WTC11 (cell line): ENCODE results near the gene ANKRD33B. TPM values are rescaled to one million over a fixed set of nuclear protein-coding genes. Genes with fewer than 3 reads are reported as not detected.

Experiments
- ATAC-seq: fragments of 200-7000 bp; cut with Tn5 transposase; 2 replicates; pipeline ENCODE4 v1.10.0; 2021; ENCODE audit warnings: mild to moderate bottlenecking, moderate library complexity
- CTCF ChIA-PET: fragments of 300-600 bp; sonication (Branson Sonifier 250); formaldehyde crosslinking; loops from one replicate; lab custom pipeline; 2021; ENCODE audit warnings: antibody characterized with exemption; lab: Charles Lee
- POLR2A ChIA-PET: fragments of 350-600 bp; sonication (Branson Sonifier 250); formaldehyde crosslinking; loops from one replicate; lab custom pipeline; 2021; ENCODE audit warnings: antibody characterized with exemption; lab: Charles Lee
- DNase-seq: peaks from one replicate; pipeline ENCODE4 v3.0.0; 2021; ENCODE audit warnings: low spot score
- H3K27ac Mint-ChIP-seq: 2 replicates; pipeline ENCODE4 v1.8.0; 2021; ENCODE audit warnings: mixed read lengths
- H3K27me3 Mint-ChIP-seq: 2 replicates; pipeline ENCODE4 v1.8.0; 2021; ENCODE audit warnings: low read depth, mild to moderate bottlenecking, moderate library complexity, mixed read lengths
- H3K36me3 Mint-ChIP-seq: 2 replicates; pipeline ENCODE4 v1.8.0; 2021; ENCODE audit warnings: mixed read lengths
- H3K4me1 Mint-ChIP-seq: 2 replicates; pipeline ENCODE4 v1.8.0; 2022; ENCODE audit warnings: mixed read lengths
- H3K4me3 Mint-ChIP-seq: 2 replicates; pipeline ENCODE4 v1.8.0; 2021; ENCODE audit warnings: mild to moderate bottlenecking, moderate library complexity, mixed read lengths
- H3K9me3 Mint-ChIP-seq: 2 replicates; pipeline ENCODE4 v1.8.0; 2021; ENCODE audit warnings: mixed read lengths
- CBFB ChIP-seq: sonication (generic); formaldehyde crosslinking; IDR thresholded peaks from 2 replicates; pipeline ENCODE4 v1.8.1; 2022; ENCODE audit warnings: mild to moderate bottlenecking, low read depth, missing genetic modification reagents
- EMX1 ChIP-seq: fragments of 250-450 bp; sonication (Bioruptor Pico); IDR thresholded peaks from 2 replicates; pipeline ENCODE4 v1.8.0; 2021; ENCODE audit warnings: mild to moderate bottlenecking
- ETV6 ChIP-seq: sonication (generic); formaldehyde crosslinking; IDR thresholded peaks from 2 replicates; pipeline ENCODE4 v1.8.1; 2022; ENCODE audit warnings: mild to moderate bottlenecking, missing genetic modification reagents
- HMGA2 ChIP-seq: fragments of 250-450 bp; sonication (Bioruptor Pico); IDR thresholded peaks from 2 replicates; pipeline ENCODE4 v1.4.0; 2021; ENCODE audit warnings: mild to moderate bottlenecking, moderate library complexity
- JAZF1 ChIP-seq: fragments of 250-450 bp; sonication (Bioruptor Pico); IDR thresholded peaks from 2 replicates; pipeline ENCODE4 v1.9.0; 2021; ENCODE audit warnings: moderate library complexity, mild to moderate bottlenecking, inconsistent platforms
- KAT7 ChIP-seq: sonication (generic); formaldehyde crosslinking; IDR thresholded peaks from 2 replicates; pipeline ENCODE4 v1.8.1; 2023; ENCODE audit warnings: missing genetic modification reagents, mild to moderate bottlenecking, borderline replicate concordance
- NFYB ChIP-seq: sonication (generic); formaldehyde crosslinking; conservative IDR thresholded peaks from 2 replicates; pipeline ENCODE4 v1.8.0; 2022; ENCODE audit warnings: low read depth, missing genetic modification reagents
- NR1H2 ChIP-seq: sonication (generic); formaldehyde crosslinking; IDR thresholded peaks from 2 replicates; pipeline ENCODE4 v1.9.0; 2021; ENCODE audit warnings: mild to moderate bottlenecking, moderate library complexity, missing genetic modification reagents
- OVOL2 ChIP-seq: fragments of 250-450 bp; sonication (Bioruptor Pico); IDR thresholded peaks from 2 replicates; pipeline ENCODE4 v1.9.0; 2021; ENCODE audit warnings: mild to moderate bottlenecking, borderline replicate concordance
- RORB ChIP-seq: fragments of 250-450 bp; sonication (Bioruptor Pico); IDR thresholded peaks from 2 replicates; pipeline ENCODE4 v1.9.0; 2021; ENCODE audit warnings: mild to moderate bottlenecking
- SP1 ChIP-seq: sonication (generic); formaldehyde crosslinking; conservative IDR thresholded peaks from 2 replicates; pipeline ENCODE4 v1.8.1; 2022; ENCODE audit warnings: missing genetic modification reagents
- ZNF138 ChIP-seq: sonication (generic); formaldehyde crosslinking; conservative IDR thresholded peaks from 2 replicates; pipeline ENCODE4 v1.8.1; 2022; ENCODE audit warnings: mild to moderate bottlenecking, moderate library complexity, missing genetic modification reagents
- total RNA-seq: library from RNA; stranded (reverse); gene quantifications from 3 replicates; pipeline ENCODE4 v1.2.3, GENCODE V29; 2021
- TF ChIP-seq, protein P1 (sequence below): fragments of 250-450 bp; sonication (Bioruptor Pico); conservative IDR thresholded peaks from 2 replicates; pipeline ENCODE4 v1.9.0; 2021; ENCODE audit warnings: mild to moderate bottlenecking
- TF ChIP-seq, protein P2 (sequence below): sonication (generic); formaldehyde crosslinking; IDR thresholded peaks from 2 replicates; pipeline ENCODE4 v1.8.1; 2022; ENCODE audit warnings: mild to moderate bottlenecking, missing genetic modification reagents, moderate library complexity, borderline replicate concordance
- TF ChIP-seq, protein P3 (sequence below): fragments of 250-450 bp; sonication (Bioruptor Pico); IDR thresholded peaks from 2 replicates; pipeline ENCODE4 v1.9.0; 2021; ENCODE audit warnings: moderate library complexity, mild to moderate bottlenecking, inconsistent platforms, borderline replicate concordance
- TF ChIP-seq, protein P4 (sequence below): sonication (generic); formaldehyde crosslinking; IDR thresholded peaks from 2 replicates; pipeline ENCODE4 v1.8.1; 2022; ENCODE audit warnings: low read depth, mild to moderate bottlenecking, moderate library complexity, missing genetic modification reagents, borderline replicate concordance
- TF ChIP-seq, protein P5 (sequence below): sonication (generic); formaldehyde crosslinking; IDR thresholded peaks from 2 replicates; pipeline ENCODE4 v1.8.0; 2023; ENCODE audit warnings: missing genetic modification reagents, mild to moderate bottlenecking, borderline replicate concordance
- TF ChIP-seq, protein P6 (sequence below): sonication (generic); formaldehyde crosslinking; IDR thresholded peaks from 2 replicates; pipeline ENCODE4 v1.8.1; 2023; ENCODE audit warnings: mild to moderate bottlenecking, moderate library complexity, missing genetic modification reagents

Gene ANKRD33B
- total RNA-seq, 1 experiment from 2014 or later: 9.2 TPM

DNA sequence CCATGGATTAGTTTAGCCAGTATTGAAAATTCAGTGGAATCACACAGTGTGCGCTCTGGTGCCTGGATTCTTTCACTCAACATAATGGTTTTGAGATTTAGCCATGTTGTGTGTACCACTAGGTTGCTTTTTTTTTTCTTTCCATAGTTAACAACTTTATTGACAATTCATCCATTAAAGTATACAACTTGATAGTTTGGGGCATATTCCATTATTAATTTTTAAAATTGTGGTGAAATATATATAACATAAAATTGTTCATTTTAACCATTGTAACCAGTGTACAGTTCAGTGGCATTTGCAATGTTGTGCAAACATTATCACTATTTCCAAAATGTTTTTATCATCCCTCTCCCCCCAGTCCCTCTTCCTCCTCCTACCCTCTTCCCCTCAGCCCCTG, 35.2 kb downstream of the ANKRD33B start (continued):
- TF ChIP-seq, protein P1, sequence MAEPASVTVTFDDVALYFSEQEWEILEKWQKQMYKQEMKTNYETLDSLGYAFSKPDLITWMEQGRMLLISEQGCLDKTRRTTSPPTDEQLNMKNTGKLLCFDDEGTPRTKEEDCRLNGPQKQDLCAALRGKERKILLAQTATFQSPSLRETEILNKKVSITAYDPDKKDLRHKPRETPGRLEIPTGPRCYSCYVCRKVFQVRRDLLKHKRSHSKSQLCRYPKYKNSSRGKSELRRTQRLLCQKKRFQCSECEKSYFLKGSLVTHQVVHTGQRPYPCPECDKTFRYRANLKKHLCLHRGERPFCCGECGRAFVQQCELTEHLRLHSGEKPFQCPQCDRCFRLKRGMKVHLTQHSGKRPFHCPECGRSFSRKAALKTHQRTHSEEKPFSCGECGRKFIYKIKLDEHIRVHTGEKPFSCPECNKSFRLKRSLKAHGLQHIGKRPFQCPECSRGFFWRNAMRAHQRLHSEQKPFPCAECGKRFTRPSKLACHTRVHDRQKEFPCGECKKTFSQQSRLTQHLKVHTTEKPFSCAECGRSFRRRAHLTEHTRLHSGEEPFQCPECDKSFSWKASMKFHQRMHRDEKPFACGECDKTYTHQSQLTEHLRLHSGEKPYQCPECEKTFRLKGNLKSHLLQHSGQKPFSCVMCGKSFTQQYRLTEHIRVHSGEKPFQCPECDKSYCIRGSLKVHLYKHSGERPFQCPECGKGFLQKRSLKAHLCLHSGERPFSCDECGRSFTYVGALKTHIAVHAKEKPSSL (CRISPR knock-in tag): no peak

DNA sequence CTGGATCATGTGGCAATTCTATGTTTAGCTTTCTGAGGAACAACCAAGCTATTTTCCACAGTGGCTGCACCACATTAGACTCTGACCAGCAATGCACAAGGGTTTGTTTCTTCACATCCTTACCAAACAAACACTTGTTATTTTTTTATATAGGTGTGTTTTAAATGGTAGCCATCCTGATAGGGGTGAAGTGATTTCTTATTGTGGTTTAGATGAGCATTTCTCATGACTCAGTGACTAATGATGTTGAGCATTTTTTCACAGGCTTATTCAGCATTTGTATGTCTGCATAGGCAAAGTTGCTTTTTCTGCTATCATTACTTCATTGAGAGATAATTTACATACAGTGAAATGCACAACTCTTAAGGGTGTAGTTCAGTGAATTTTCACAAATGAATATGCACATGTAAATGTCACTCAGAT, 36.0 kb downstream of the ANKRD33B start:
- POLR2A ChIA-PET: no interaction called here
- ATAC-seq: no peak
- no peak for TF ChIP-seq NR1H2 (CRISPR knock-in tag)
- no peak for TF ChIP-seq ZNF138 (CRISPR knock-in tag)
- no peak for TF ChIP-seq RORB (CRISPR knock-in tag)
- TF ChIP-seq, protein P2, sequence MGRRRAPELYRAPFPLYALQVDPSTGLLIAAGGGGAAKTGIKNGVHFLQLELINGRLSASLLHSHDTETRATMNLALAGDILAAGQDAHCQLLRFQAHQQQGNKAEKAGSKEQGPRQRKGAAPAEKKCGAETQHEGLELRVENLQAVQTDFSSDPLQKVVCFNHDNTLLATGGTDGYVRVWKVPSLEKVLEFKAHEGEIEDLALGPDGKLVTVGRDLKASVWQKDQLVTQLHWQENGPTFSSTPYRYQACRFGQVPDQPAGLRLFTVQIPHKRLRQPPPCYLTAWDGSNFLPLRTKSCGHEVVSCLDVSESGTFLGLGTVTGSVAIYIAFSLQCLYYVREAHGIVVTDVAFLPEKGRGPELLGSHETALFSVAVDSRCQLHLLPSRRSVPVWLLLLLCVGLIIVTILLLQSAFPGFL (CRISPR knock-in tag): no peak
- TF ChIP-seq OVOL2 (CRISPR knock-in tag): no peak
- TF ChIP-seq KAT7 (CRISPR knock-in tag): no peak
- TF ChIP-seq, protein P3, sequence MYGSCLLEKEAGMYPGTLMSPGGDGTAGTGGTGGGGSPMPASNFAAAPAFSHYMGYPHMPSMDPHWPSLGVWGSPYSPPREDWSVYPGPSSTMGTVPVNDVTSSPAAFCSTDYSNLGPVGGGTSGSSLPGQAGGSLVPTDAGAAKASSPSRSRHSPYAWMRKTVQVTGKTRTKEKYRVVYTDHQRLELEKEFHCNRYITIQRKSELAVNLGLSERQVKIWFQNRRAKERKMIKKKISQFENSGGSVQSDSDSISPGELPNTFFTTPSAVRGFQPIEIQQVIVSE: no peak
- TF ChIP-seq HMGA2 (CRISPR knock-in tag): no peak
- TF ChIP-seq SP1 (CRISPR knock-in tag): no peak
- TF ChIP-seq JAZF1 (CRISPR knock-in tag): no peak
- no peak for TF ChIP-seq ETV6 (CRISPR knock-in tag)

DNA sequence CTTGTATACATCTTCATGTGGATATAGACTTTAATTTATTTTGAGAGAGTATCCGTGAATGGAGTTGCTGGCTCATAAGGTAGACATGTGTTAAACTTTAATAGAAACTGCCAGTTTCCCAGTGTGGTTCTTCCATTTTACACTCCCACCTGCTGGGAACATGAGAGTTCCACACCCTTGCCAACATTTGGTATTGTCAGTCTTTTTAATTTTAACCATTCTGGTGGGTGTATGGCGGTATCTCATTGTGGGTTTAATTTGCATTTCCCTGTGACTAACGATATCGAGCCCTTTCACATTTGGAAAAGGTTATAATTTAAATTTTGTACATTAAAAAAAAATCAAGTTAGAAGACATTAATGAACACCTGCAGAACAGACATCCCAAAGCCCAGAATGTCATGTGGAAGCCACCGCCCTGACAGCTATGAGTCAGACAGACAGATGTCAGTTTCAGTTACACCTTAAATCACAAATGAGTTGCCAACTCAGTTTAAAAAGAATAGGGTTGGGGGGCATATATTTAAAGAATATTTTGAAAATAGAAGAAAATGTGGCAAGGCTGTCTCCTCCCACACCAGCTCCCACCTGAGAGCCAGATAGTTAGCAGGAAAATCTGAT, 36.9 kb downstream of the ANKRD33B start:
- ChIA-PET POLR2A (no interaction called here), CTCF (no interaction called here)
- no peaks in the 10 kb centered on the region for H3K36me3 Mint-ChIP-seq
- no peaks in the 10 kb centered on the region; the same call in 1 of the 2 replicates for H3K27me3 Mint-ChIP-seq
- no peak overlapping the region for H3K27ac Mint-ChIP-seq
- no peak for ATAC-seq
- DNase-seq: no peak
- peaks cover 7% of the 10 kb centered on the region for H3K4me1 Mint-ChIP-seq
- peaks cover 15% of the 10 kb centered on the region for H3K9me3 Mint-ChIP-seq
- no peak overlapping the region for H3K4me3 Mint-ChIP-seq
- TF ChIP-seq OVOL2 (CRISPR knock-in tag): no peak
- TF ChIP-seq, protein P4, sequence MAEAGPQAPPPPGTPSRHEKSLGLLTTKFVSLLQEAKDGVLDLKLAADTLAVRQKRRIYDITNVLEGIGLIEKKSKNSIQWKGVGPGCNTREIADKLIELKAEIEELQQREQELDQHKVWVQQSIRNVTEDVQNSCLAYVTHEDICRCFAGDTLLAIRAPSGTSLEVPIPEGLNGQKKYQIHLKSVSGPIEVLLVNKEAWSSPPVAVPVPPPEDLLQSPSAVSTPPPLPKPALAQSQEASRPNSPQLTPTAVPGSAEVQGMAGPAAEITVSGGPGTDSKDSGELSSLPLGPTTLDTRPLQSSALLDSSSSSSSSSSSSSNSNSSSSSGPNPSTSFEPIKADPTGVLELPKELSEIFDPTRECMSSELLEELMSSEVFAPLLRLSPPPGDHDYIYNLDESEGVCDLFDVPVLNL (CRISPR knock-in tag): no peak
- no peak for TF ChIP-seq CBFB (CRISPR knock-in tag)
- TF ChIP-seq, protein P5, sequence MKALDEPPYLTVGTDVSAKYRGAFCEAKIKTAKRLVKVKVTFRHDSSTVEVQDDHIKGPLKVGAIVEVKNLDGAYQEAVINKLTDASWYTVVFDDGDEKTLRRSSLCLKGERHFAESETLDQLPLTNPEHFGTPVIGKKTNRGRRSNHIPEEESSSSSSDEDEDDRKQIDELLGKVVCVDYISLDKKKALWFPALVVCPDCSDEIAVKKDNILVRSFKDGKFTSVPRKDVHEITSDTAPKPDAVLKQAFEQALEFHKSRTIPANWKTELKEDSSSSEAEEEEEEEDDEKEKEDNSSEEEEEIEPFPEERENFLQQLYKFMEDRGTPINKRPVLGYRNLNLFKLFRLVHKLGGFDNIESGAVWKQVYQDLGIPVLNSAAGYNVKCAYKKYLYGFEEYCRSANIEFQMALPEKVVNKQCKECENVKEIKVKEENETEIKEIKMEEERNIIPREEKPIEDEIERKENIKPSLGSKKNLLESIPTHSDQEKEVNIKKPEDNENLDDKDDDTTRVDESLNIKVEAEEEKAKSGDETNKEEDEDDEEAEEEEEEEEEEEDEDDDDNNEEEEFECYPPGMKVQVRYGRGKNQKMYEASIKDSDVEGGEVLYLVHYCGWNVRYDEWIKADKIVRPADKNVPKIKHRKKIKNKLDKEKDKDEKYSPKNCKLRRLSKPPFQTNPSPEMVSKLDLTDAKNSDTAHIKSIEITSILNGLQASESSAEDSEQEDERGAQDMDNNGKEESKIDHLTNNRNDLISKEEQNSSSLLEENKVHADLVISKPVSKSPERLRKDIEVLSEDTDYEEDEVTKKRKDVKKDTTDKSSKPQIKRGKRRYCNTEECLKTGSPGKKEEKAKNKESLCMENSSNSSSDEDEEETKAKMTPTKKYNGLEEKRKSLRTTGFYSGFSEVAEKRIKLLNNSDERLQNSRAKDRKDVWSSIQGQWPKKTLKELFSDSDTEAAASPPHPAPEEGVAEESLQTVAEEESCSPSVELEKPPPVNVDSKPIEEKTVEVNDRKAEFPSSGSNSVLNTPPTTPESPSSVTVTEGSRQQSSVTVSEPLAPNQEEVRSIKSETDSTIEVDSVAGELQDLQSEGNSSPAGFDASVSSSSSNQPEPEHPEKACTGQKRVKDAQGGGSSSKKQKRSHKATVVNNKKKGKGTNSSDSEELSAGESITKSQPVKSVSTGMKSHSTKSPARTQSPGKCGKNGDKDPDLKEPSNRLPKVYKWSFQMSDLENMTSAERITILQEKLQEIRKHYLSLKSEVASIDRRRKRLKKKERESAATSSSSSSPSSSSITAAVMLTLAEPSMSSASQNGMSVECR (CRISPR knock-in tag): no peak
- no peak for TF ChIP-seq EMX1 (CRISPR knock-in tag)
- TF ChIP-seq, protein P6, sequence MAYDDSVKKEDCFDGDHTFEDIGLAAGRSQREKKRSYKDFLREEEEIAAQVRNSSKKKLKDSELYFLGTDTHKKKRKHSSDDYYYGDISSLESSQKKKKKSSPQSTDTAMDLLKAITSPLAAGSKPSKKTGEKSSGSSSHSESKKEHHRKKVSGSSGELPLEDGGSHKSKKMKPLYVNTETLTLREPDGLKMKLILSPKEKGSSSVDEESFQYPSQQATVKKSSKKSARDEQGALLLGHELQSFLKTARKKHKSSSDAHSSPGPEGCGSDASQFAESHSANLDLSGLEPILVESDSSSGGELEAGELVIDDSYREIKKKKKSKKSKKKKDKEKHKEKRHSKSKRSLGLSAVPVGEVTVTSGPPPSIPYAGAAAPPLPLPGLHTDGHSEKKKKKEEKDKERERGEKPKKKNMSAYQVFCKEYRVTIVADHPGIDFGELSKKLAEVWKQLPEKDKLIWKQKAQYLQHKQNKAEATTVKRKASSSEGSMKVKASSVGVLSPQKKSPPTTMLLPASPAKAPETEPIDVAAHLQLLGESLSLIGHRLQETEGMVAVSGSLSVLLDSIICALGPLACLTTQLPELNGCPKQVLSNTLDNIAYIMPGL: no peak
- TF ChIP-seq NFYB: no peak

More for the DNA sequence above, 36.0 kb downstream of the ANKRD33B start:
- H3K9me3 Mint-ChIP-seq: peaks cover 15% of the 10 kb centered on the region
- CTCF ChIA-PET: no interaction called here
- no peaks in the 10 kb centered on the region; the same call in 1 of the 2 replicates for H3K27me3 Mint-ChIP-seq
- H3K27ac Mint-ChIP-seq: no peak overlapping the region
- DNase-seq: no peak
- no peak overlapping the region for H3K4me3 Mint-ChIP-seq
- peaks cover 7% of the 10 kb centered on the region for H3K4me1 Mint-ChIP-seq
- no peaks in the 10 kb centered on the region for H3K36me3 Mint-ChIP-seq
